Umbilical cord (tissue), 2 donors: Measurements from ENCODE around the gene PCGF6. TPM values are rescaled to one million over a fixed set of nuclear protein-coding genes. Genes with fewer than 3 reads are reported as not detected.
A peak's percentile ranks its signal among the peaks of the same experiment; 100 is the strongest.
"Not testable (repeated sequence)": the region's sequence is repeated elsewhere in the genome, so short reads cannot be mapped to it uniquely, and the experiment has no call there.

Experiments used
- DNase-seq: peaks from one replicate; pipeline ENCODE4 v3.0.0-alpha.2; 2015; ENCODE audit warnings: low spot score
- total RNA-seq: library from RNA; depleted of rRNA; stranded (reverse); fragments of >200 nt; gene quantifications from one replicate; pipeline ENCODE4 v1.2.3, GENCODE V29; 2014; ENCODE audit warnings: low replicate concordance; ENCODE audit not compliant: insufficient read depth

Gene PCGF6
- total RNA-seq, 1 donor from 2014 or later, result 11.1 TPM

DNA sequence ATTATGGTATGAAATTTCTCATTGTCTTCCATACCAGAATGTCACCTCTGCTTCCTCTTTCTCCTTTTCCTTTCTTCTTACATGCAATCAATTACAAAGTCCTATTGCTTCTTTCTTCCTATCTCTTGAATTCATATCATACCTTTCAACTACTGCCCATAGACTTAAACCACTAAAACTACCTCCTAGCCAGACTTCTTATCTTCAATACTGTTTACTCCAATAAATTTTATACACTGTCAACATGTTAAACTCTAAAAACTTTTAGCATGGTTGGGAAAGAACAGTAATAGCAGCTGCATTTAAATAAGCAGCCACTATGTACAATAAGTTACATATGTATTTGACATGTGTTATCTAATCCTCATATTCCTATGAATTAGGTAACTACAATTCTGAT, 34.9 kb downstream of the PCGF6 start:
- no peak for DNase-seq

DNA sequence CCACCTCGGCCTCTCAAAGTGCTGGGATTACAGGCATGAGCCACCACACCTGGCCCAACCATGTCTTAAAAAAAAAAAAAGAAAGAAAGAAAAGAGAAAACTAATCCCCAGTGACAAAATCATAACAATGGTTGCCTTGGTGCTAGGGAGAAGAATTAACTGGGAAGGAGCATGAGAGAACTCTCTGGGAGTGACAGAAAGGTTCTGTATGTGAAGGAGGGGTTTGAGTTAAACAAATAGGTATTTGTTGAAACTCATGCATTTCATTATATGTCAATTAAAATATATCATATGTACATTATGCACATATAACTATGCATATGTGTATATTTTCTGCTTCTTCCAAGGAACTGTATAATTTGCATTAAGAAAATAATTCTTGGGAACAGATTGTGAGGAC, 40.7 kb downstream of the PCGF6 start:
- DNase-seq, result no peak

DNA sequence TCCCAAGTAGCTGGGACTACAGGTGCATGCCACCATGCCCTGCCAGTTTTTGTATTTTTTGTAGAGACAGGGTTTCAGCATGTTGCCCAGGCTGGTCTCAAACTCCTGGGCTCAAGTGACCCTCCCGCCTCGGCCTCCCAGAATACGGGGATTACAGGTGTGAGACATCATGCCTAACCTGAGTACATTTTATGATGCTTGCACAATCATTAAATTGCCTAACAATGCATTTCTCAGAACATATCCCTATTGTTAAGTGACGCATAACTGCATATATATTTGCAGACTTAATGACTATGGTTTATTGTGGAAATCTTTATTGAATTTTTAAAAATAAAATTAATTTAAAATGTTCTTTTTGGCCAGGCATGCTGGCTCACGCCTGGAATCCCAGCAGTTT, 43.3 kb downstream of the PCGF6 start:
- DNase-seq, result no peak

DNA sequence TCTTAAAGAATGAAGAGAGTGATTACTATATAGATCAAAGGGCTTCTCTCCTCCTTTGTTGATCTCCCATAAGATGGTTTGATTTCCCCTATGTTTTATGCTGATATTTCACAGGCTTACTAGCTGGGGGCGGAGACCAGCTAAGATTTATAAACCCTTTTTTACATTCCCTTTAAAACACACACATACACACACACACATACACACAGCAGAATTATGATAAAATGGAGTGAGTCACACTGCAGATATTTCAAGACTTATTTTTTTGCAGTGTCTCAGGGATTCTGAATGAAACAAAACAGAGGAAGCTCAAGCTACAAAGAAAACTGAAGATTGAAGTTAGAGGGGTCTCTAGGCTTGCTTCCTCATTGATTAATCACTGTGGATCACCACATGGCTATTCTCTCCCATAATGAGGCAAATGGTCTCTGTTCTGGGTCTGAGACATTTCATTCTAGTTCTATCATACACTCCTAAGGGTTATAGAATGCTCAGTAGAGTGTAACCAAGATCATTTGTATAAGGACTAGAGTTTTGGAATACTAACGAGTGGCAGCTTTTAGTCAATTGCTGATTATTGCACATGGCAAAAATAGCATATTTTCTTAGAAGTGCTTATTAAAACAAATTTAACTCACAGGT, 55.4 kb downstream of the PCGF6 start:
- DNase-seq, result peak; percentile 93

DNA sequence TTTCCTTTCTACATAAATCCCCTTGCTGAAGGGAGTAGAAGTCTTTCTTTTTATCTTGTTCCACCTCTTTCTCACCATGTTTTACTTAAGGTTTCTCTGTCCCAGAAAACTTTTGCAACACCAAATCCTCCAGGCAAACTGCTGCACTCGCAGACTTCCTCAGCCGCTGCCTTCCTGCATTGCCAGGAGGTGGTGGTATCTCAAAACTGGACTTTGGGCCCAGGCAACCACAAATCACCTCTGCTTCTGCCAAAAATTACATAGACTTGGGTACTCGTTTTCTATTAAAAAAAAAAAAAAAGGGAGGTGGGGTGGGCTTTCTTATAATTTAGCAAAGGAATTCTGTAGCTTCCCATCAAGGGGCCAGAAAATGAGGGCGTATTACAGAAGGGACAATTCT, 59.4 kb downstream of the PCGF6 start:
- DNase-seq, result no peak

DNA sequence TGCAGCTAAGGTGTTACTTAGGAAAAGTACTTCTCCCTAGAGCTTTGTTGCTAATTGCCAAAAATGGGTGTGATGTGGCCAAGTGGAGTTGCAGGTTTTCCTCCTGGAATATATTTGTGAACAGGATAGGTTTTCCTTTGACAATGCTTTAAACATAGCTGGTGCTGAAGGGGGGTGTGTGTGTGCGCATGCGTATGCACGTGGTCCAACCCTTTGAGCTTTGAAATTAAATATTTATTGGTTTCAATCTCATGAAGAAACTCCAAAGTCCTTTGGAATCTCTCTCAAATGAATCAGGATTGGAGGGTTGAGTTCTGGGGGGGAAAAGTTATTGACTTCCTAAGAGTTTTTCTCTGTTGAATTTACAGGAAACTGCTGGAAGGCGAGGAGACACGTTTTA, 62.9 kb downstream of the PCGF6 start:
- no peak for DNase-seq

DNA sequence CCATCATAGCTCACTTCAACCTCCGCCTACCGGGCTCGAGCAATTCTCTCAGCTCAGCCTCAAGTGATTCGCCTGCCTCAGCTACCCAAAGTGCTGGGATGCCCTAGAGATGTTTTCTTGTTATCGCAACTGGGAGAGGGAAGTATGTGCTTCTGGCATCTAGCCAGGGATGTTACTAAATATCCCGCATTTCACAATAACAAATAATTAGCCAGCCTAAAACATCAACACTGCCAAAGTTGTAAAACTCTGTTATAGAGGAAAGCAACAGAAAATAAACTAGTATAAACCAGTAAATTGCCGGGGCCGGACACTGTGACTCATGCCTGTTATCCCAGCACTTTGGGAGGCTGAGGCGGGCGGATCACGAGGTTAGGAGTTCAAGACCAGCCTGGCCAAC, 66.8 kb downstream of the PCGF6 start:
- no peak for DNase-seq

DNA sequence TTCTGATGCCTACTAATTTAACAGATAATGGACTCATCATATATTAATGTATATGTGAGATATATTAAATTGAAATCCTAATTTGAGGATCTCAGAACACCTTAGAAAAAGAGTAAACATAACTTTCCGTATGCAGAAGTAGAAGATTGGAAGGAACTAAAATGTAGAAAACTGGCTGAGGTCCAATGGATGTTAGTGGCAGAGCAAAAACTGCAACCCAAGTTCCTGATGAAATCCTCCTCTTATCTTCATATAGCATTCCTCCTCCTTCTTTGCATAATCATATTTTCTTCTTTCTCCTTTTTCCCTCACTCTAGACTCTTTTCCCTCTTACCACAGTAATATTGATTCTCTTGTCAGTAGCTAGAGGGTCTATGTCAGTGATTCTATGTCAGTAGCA, 68.0 kb downstream of the PCGF6 start:
- peak; percentile 36 for DNase-seq

DNA sequence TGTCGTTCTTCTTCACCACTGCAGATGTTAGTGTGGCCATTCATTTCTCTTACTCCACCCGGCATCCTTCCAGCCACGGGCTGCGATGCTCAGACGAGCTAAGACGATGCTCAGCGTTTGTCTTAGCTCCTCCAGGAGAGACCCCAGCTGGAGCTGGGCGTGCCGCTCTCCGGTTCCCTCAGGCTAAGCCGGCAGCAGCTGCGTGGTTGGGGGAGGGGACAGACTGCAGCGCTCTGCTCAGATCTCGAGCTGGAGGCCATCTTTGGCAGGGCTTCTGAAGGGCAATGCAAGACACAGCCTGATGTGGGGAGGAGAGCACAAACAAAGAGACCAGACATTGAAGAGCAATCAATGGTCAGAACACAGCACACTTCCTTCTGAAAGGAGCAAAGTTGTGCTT, 69.2 kb downstream of the PCGF6 start:
- peak; percentile 90 for DNase-seq

DNA sequence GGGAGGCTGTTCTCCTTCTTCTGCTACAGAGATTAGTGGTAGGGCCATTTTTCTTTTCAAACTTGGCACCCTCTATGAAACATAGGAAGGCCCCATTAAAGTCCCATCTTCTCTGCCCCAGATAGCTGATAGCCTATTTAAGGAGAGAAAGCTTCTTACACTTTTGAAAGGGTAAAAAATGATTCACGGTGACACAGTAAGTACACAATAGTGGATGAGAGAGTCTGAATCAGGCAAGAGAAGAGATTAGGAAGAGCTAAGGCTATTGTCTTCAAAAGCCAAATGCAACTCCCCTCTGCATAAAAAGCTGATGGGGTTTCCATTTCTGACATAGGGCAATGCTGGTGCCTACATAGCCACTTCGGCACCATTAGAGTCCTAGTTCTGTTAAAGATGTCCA, 70.4 kb downstream of the PCGF6 start:
- no peak for DNase-seq

DNA sequence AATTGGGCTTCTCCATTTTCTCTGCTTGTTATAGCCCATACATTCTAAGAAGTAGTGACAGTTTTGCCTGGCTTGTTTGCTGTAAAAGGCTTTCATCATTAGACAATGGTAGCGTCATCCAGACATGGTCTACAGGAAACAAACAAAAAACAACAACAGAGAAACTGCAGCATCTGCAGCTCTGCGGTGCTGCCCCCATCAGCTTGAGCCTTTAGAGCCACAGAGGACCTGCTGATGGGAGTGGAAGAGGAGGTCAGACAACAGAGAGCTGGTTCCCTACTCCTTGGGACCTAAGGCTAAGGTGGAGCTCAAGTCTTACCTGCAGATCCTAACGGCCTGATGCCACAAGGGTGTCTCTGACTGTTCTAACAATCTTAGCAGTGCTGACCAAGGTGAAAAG, 70.9 kb downstream of the PCGF6 start:
- no peak for DNase-seq

DNA sequence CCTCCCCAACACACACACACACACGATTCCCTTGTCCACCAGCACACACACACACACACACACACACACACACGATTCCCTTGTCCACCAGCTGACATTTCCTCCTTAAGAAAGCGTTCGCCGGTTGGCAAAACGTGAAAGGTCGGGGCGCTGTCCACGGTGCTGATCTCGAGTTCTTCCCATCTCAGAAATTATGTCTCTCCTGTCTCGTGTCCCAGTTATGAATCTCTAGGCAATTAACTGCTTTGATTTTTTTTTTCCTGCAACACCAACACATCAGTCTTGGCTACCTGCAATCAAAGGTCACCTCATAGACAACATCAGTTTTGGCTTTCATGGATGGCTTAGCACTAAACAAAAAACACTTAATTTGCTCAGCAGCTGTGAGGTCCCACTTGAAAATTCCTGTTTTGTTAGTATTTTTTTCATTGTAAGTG, 72.1 kb downstream of the PCGF6 start:
- DNase-seq, result peak; percentile 55

DNA sequence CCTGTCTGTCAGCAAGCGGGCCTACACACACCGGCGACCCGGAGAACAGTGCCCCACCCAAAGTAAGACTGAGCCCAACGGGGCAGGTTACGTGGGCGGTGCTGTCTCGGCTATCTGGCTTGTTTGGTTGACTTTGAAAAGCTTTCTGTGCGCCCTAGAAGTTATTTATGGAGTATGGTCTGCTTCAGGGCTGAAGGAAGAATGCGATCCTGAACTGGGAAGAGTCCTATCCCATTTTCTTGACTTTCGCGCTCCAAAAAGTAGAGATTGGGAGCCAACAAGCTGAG, 72.5 kb downstream of the PCGF6 start:
- DNase-seq, result no peak

DNA sequence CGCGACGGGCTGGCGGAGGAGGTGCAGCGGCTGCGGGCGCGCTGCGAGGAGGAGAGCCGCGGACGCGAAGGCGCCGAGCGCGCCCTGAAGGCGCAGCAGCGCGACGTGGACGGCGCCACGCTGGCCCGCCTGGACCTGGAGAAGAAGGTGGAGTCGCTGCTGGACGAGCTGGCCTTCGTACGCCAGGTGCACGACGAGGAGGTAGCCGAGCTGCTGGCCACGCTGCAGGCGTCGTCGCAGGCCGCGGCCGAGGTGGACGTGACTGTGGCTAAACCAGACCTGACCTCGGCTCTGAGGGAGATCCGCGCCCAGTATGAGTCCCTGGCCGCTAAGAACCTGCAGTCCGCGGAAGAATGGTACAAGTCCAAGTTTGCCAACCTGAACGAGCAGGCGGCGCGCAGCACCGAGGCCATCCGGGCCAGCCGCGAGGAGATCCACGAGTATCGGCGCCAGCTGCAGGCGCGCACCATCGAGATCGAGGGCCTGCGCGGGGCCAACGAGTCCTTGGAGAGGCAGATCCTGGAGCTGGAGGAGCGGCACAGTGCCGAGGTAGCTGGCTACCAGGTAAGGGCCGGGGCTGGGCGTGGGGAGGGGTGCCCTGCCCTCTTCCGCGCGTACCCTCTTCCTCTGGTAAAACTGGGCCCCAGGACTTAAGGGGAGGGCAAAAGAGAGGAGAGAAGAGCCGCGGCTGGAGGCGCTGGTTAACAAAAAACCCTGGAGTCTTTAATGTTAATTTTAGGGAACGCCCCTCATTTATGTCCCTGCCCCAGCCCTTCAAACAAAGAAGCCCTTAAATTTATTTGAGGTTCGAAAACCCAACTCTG, 73.0 kb downstream of the PCGF6 start:
- DNase-seq, result no peak

DNA sequence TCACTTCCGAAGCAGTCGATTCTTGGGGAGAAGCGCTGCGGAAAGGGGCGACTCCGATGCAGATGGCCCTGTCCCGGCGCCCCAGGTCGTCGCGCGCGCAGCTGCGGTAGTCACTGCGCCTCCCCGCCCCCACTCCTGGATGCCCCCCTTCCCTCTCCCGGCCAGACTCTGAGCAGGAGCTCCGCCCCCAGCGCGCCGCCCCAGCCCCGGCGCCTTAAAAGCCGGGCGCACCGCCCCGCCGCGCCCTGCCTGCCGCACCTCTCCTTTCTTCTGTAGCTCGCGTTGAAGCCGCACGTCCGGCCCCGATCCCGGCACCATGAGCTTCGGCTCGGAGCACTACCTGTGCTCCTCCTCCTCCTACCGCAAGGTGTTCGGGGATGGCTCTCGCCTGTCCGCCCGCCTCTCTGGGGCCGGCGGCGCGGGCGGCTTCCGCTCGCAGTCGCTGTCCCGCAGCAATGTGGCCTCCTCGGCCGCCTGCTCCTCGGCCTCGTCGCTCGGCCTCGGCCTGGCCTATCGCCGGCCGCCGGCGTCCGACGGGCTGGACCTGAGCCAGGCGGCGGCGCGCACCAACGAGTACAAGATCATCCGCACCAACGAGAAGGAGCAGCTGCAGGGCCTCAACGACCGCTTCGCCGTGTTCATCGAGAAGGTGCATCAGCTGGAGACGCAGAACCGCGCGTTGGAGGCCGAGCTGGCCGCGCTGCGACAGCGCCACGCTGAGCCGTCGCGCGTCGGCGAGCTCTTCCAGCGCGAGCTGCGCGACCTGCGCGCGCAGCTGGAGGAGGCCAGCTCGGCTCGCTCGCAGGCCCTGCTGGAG, 73.8 kb downstream of the PCGF6 start, which contains the start of gene INA:
INA (plus strand) TSS at position 243 of the 817 bp plus-strand sequence; CDS start at position 317, 74 bp downstream.
- DNase-seq, result peak; percentile 32

DNA sequence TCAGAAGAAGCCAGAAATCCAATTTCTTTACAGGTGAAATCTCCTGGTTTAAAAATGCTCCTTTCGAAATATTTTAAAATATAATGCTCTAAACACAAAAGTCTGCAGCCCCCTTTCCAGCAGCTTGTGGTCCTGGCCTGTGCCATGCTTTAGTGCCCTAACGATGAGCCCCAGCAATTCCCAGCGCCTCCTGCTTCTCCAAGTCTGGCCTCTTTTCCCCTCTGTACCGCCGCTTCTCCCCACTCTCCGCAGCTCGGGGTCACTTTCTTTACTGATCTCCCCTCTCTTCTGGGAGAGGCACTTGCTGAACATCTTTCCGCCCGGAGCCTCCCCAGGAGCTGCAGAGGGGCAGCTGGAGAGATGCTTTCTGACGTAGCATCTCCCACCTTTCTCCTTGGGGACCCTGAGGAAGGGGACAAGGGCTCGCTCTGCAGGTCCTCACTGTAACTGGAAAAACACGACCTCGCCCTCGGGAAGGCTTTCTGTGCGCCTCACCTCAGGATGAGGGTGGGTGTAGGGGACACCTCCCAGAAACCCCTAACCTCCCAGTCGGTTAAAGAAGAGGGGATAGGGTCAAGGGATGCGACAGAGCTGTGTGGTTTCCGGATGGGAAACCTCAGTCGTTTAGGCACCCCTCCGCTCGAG, 74.6 kb downstream of the PCGF6 start:
- DNase-seq, result no peak

DNA sequence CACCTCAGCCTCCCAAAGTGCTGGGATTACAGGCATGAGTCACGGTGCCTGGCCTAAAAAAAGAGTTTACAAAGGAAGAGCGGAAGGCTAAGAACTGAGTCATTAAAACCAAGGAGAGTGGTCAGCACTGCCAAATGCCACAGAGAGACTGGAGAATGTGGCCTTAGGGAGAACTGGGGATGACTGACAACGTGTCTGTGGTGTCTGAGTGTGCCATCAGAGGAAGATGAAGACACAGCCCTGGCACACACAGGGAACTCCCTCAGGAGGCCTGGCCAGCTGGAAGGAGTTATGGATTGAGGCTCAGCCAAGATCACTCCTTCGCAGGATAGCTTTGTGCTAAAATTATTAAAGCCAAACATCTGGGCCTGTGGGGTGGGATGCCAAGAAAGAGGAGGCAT, 77.9 kb downstream of the PCGF6 start:
- DNase-seq, result peak; percentile 80

DNA sequence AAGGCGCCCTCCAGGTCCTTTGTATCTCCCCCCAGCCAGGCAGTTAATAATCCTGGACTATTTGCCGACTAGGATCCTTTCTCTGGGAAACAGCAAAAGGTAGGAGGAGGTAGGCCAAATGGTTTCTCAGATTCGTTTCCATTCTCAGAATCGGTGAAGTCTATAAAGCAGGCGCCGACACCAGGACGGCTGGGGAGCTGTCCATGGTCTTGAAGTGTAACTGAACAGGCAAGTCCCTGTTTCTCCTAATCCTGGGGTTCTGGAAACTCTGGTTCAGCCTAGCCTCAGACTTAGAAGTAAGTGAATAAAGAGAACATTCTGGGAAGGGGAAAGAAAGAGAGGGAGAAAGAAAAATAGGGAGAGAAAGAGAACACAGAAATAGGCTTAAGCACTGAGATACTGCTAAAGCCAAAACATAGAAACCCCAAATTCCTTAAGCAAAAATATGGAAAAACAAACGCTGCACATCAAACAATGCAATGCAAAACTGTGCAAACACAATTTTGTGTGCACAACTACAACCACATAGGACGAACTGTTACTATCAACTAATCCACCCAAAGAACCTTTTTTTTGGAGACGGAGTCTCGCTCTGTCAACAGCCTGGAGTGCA, 85.1 kb downstream of the PCGF6 start:
- DNase-seq, result peak; percentile 88

DNA sequence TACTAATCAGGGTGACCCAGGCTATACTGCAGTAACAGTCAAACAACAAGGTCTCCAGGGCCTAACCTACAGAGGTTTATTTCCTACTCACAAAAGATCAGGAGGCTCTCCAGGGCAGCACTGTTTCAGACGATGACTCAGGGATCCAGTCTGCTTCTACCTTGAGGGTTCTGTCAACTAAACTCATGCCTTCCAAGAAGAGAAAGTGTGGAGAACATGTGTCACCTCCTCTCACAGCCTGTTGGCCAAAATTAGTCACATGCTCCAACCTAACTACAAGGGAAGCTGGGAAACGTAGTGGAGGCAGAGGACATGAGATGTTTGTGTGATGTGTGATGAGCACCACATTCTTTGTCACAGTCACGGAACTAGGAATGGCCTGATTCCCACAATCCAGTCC, 88.7 kb downstream of the PCGF6 start:
- DNase-seq, result no peak

DNA sequence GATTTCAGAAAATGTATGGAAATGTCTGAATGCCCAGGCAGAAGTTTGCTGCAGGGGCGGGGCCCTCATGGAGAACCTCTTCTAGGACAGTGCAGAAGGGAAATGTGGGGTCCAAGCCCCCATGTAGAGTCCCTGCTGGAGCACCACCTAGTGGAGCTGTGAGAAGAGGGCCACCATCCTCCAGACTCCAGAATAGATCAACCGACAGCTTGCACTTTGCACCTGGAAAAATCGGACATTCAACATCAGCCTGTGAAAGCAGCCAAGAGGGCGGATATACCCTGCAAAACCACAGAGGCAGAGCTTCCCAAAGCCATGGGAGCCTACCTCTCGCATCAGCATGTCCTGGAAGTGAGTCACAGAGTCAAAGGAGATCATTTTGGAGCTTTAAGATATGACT, 91.0 kb downstream of the PCGF6 start:
- no peak for DNase-seq

DNA sequence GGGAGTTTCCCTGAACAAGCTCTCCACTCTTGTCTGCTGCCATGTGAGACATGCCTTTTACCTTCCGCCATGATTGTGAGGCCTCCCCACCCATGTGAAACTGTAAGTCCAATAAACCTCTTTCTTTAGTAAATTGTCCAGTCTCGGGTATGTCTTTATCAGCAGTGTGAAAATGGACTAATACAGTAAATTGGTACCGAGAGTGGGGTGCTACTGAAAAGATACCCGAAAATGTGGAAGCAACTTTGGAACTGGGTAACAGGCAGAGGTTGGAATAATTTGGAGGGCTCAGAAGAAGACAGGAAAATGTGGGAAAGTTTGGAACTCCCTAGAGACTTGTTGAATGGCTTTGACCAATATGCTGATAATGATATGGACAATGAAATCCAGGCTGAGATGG, 92.0 kb downstream of the PCGF6 start:
- DNase-seq, result not testable (repeated sequence)

DNA sequence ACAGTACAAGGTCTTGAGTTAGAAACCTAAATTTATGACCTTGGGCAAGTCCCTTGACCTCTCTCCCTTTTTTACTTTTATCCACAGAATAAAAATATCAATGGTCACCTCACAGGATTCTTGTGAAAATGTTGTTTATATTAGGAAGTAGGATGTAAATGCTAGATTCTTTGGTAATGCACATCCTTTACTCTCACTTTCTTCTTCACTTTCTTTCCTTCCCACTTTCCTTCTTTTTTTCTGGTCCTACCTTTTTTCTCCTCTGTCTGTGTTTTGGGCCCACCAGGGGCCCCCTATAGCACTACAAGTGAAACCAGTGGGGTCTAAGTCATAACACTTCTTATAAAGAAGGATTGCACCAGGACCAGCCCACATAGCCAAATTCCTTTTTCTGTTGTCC, 93.1 kb downstream of the PCGF6 start:
- no peak for DNase-seq
